Measurements from ENCODE around the gene SYNE2.

Gene SYNE2

DNA sequence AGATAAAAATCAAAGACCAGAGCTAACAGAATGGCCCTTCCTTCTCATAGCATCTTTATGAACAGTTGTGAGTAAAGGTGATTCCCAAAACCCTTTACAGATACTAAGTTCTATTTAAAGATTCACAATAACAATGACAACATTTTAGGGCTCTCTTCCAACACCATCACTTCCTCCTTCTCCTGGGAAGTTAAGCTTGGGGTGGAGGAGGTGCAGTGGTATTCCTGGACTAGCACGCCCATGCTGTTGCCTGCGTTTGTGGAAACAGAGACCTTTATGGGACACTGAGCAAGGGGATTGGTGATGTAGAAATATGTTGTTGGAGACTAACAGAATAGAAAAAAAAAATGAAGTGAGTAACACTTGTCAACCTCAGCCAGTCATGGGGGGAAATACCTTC, 22.5 kb downstream of the SYNE2 start:
- DNase-seq = no peak

GRCh38 chr14:63877550-63877939, 24.7 kb downstream of the SYNE2 start:
- no peak for DNase-seq

DNA sequence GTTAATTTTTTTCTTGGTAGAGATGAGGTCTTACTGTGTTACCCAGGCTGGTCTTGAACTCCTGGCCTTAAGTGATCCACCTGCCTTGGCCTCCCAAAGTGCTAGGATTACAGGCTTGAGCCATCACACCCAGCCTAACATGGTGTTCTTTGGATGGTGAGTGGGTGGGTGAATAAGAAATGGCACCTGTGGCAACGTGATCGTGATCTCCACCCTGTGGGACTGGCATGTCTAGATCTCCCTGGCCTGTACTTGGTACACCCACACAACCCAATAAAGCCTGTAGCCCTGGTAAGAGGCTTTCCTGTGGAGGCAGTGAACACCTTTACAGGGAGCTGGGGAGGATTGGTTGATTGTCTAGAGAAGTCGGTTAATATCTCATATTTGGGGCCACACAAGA, 25.2 kb downstream of the SYNE2 start:
- DNase-seq = no peak

DNA sequence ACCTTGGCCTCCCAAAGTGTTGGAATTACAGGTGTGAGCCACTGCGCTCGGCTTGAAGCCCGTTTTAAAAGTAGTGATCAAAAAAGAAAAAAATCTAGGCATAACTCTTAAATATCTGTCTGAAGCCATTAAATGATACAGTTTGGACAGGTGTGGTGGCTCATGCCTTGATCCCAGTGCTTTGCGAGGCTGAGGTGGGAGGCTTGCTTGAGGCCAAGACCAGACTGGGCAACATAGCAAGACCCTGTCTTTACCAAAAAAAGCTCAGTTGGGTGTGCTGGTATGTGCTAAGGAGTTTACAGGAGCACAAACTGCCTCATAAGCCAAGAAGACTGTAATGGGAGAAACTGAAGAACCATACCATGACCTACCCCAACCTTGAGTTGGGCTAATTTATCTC, 26.0 kb downstream of the SYNE2 start:
- no peak for DNase-seq

- DNase-seq = no peak
Measured at GRCh38 chr14:63881926-63882325, 29.1 kb downstream of the SYNE2 start.

GRCh38 chr14:63887899-63888298, 35.1 kb downstream of the SYNE2 start:
- DNase-seq = no peak

- DNase-seq = no peak
Measured at GRCh38 chr14:63890553-63890952, 37.7 kb downstream of the SYNE2 start.

DNA sequence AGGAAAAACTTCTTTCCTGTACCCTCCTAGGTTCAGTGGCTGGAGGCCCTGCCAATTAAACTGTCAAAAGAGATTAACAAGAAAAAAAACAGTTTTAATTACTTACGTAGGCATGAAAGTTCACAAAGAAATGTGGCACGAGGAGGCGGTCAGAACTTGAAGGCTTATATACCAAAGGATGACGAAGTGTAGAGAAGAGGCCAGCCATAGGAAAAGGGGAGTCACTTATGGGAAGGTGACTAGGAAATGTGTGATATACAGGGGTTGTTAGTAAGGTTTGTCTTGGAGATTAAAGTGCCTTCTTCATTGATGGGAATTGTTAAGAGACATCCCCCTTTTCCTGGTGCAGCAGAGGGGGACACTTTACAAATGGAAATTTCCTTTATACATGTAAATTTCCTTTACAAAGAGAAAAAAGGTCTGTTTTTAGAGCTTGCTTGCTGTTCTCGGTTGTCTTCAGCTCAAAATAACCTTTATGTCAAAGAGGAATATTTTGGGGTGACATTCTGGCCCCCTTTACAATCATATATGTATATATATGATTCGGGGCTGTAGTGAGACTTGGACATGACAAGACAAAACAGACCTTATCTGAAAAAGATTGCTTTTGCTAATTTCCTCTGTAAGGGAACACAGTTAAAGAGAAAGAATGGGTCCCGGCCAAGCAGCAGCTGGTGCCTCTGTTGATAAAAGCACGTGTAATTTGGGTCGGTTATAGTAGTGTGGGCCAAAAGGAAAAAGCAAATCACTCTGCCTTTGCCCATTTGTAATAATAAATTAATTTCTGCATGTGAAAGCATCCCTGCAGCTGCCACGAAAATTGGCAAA, 38.6 kb downstream of the SYNE2 start:
- DNase-seq = peak in 1 of 2 experiments; percentile 50

- no peak for DNase-seq
Measured at GRCh38 chr14:63892265-63892664, 39.5 kb downstream of the SYNE2 start.

DNA sequence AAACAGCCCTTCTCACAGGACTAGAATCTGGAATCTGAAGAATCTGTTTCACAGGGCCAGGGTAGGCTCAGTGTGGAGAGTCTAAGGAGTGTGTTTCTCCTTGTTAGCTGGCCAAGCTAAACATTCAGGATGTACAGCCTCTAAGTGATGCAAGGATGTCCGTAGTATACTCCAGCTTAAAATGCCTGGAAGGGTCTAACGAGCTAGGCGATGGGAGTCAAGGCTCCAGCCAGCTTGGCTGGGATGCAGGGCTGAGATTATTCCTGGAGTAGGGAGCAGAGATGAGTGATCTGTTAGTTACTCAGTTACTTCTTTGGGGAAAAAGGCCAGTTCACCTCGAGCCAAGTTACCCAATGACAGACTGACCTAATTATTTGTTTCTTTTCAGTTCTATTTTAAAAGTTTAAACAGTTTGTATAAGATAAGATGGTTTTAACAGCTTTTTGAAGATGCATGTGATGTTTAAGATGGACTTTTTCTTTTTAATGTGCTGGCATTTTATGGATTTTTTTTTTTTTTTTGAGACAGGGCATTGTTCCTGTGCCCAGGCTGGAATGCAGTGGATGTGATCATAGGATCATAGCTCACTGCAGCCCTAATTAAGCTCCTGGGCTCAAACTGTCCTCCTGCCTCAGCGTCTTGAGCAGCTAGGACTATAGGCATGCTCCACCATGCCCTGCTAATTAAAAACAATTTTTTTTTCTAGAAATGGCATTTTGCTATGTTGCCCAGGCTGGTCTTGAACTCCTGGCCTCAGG, 41.1 kb downstream of the SYNE2 start:
- no peak for DNase-seq

DNA sequence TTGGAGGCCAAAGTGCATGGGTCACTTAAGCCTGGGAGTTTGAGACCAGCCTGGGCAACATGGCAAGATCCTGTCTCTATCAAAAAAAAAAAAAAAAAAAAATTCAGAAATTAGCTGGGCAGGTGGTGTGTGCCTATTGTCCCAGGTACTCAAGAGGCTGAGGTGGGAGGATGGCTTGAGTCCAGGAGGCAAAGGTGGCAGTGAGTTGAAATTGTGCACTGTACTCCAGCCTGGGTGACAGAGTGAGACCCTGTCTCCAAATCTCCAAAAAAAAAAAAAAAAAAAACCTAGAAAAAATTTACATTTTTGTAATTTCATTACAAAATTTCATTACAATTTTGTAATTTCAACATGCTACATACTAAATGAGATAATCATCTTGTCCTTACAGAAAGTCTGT, 42.7 kb downstream of the SYNE2 start:
- peak in 1 of 2 experiments; percentile 34 for DNase-seq

DNA sequence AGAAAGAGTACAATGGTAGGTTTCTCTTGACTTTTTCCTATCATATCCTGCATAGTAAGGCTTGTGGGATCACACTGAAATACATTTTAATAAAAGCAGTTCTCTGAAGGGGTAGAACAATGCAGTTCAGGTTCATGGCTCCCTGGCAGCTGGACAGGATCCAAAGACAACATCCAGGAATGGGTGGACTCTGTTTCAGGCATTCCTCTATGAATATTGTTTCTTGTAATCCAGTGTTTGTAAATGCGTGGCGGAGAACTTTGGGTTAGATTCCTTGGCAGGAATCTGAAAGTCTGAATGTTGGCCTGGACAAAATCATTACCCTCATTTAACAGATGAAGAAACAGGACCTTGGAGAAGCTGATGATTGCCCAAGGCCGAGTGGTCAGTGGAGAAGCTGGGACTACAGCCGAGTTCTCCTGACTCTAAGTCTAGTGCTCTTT, 43.5 kb downstream of the SYNE2 start:
- DNase-seq = peak; percentile 41 to 42

DNA sequence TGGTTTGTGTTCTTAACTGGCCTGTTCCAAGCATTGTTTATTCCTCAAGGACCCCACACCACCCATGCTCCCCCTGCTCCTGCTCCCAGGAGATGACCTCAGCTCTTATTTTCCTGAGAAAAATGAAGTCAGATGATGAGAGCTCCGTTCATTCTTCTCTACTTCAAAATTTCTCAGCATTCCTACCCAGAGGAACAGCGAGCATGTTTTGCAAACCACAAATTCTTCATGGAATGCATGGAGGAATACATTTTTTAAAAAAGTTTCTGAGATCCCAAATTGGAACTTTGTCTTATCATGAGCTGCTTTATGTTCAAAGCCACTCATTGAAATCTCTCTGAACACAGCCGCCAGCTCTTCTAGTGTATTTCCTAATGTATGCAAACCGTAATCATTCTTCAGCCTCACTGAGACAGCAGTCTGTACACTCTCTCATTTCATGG, 44.9 kb downstream of the SYNE2 start:
- no peak for DNase-seq

DNA sequence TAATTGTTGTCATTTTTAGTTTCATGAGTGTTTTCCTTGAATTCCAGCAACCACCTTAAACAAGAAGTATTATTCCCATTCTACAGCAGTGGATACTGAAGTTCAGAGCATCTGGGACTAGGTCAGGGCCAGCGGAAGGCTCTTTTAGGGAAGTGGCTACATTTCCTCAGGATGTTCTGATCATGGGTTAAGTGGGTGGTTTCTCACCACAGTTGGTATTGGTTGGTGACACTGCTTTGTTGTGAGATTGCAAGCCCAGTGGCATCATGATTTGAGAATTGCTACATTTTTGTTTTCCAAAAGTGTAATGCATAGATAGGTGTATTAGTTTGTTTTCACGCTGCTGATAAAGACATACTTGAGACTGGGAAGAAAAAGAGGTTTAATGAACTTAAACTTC, 47.1 kb downstream of the SYNE2 start:
- no peak for DNase-seq

DNA sequence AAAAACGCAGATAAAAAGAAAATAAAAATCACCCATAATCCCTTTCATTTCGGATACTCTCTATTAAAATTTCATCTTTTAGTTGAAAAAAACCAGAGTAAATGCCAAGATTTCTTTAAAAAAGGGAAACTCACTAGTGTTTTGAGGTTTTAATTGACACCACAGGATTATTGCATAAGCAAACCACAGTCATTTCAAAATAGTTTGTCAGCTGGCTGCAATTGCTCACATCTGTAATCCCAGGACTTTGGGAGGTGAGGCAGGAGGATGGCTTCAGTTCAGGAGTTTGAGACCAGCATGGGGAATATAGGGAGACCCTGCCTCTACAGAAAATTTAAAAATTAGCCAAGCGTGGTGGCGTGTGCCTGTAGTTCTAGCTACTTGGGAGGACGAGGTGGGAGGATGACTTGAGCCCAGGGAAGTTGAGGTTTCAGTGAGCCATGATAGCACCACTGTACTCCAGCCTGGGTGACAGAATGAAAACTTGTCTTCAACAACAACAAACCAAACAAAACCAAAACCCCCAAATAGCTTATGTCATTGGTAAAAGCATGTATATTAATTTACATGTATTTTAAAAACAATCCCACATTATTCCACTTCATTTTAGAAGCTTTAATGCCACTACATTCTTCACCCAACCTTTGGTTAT, 48.8 kb downstream of the SYNE2 start:
- no peak for DNase-seq

DNA sequence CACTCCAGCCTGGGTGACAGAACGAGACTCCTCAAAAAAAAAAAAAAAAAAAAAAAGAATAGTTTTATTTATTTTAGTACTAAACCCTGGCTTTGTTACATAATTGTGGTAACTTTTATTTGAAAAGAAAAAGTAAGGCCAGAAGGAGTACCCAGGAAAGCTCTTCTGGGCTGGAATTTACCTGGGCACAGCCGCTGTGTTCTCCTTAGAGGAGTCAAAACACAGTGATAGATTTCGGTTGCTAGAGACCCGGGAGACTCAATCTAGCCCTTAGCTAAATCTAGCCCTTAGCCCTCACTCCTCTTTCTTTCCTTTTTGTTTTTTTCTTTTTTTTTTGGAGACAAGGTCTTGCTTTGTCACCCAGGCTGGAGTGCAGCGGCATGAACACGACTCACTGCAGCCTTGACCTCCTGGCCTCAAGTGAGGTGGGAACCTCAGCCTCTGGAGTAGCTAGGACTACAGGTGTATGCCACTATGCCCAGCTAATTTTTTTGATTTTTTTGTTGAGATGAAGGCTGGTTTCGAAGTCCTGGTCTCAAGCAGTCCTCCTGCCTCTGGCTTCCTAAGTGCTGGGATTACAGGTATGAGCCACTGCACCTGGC, 49.7 kb downstream of the SYNE2 start:
- no peak for DNase-seq

GRCh38 chr14:63904724-63905123, 51.9 kb downstream of the SYNE2 start:
- no peak for DNase-seq

DNA sequence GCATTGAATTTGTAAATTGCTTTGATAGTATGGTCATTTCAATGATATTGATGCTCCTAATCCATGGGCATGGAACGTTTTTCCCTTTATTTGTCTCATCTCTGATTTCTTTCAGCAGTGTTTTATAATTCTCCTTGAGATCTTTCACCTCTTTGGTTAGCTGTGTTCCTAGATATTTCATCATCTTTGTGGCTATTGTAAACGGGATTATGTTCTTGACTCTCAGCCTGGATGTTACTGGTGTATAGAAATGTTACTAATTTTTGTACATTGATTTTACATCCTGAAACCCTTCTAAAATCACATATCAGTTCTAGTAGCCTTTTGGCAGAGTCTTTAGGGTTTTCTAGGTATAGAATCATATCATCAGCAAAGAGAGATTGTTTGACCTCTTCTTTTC, 52.6 kb downstream of the SYNE2 start:
- no peak for DNase-seq

GRCh38 chr14:63908667-63909264, 56.0 kb downstream of the SYNE2 start:
- no peak for DNase-seq

DNA sequence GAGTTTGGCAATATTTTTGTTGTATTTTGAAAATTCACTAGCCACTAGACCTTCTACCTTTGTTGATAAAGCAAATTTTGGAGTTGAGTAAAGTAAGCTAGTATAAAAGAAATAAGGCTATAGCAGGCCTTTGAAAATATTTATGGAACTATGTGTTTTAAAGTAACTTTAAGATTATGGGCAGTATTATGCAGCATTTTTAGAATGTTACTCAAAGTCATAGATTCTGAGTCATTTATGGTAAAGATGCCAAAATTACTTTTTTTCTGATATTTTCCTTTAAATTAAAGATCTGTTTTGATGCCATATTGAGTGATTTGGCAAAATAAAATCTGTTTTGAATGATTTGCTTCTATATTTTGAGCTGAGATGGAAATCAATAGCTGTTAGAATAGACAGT, 57.2 kb downstream of the SYNE2 start:
- no peak for DNase-seq

- DNase-seq = no peak
Measured at GRCh38 chr14:63910583-63911363, 58.0 kb downstream of the SYNE2 start.

GRCh38 chr14:63911404-63911803, 58.6 kb downstream of the SYNE2 start:
- no peak for DNase-seq
